NCI-H2196 treated with DMSO at 0.1 percent for 48 hours (cell line): ENCODE data around the gene FANK1.
"Not testable (repeated sequence)": the region's sequence is repeated elsewhere in the genome, so short reads cannot be mapped to it uniquely, and the experiment has no call there.

Experiments
- DNase-seq: peaks from one replicate; lab custom pipeline; 2025; ENCODE audit not compliant: unreplicated experiment; lab: John Stamatoyannopoulos, UW

Gene FANK1

DNA sequence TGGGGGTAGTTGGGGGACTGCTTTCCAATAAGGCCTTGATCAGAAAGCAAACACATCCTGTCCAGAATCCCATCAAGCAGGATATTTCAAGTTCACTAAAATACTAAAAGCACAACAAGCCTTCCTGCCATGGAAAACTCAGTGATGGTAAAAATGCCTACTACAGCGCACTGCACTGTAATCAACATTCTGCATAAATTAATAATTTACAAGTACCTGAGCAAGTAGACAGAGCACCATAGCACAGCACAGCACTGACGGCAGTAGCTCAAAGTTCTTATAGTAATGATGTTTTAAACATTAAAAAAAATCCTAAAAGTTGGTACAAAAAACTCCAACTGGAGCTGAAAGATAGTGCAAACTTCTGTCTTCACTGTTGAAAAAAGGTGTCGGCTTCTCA lies 120.5 kb downstream of the FANK1 start:
- no peak for DNase-seq

DNA sequence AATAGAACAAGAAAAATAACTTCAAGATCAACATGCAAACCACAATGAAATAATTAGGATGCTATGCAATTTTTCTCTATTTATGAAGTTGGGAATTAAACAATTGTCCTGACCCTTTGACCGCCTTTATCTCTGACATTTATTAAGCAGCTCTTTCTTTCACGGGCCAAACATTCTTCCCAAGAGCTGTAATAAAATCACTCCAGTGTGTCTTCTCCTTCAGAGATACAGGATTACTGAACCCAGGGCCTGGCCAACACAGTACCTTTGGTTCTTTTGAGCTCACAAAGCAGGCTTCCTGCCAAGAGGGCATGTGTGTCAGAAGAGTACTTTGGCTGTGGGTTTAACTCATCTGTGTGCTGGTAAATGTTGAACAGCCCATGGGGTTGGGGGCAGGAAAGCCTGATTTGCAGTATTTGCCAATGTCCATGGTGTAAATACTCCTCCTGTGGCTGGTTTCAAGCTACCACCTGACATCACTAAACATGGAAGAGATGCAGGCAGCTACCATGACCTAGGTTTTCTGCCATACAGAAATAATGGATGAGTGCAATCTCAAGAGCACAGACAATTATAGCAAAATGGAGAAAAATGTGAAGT lies 121.7 kb downstream of the FANK1 start:
- DNase-seq = no peak

DNA sequence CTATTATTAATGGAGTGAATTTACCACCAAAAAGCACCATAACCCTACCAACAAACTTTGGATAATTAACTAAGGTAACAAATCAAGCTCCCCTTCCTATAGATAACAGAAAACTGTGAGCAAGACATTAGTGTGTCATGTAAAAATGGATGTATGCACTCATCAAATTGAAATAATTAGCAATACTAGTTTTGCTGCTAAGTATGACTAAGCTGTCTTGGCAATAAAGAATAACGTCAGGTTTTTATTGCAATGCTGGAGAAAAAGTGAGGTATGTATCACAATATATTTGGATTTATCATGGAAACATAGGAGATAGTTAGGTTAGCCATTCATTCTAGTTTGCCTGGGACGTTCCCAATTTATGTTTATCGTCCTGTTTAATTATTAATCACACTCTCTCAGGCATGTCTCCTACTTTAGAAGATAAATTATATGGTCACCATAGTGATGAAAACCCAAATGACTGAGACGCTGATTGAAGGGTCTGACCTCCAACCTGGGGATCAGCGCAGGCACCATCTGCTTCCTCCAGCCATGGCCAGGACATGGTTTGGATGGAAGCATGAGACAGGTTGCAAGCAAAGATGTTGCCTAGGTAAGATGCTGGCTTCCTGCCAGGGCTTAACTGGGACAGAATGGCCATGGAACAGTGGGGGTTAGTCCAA lies 125.6 kb downstream of the FANK1 start:
- no peak for DNase-seq

DNA sequence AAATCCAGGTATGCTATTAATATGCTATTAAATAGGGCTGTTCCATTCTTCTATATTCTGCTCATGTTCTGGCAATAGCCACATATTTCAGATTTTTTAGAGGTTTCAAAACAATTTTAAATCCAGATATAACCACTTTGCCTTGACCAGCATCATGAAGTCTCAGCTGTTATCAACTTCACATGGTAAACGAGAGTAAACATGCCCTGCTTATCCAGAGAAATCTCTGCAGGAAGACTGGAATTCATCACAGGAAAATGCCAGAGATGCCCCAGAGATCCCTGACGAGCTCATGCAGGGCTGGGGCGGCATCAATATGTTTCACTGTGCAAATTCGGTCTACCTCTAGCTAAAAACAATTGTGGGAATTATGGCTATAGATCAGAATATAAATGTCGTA lies 126.5 kb downstream of the FANK1 start:
- no peak for DNase-seq

- no peak for DNase-seq
These were observed 131.3 kb downstream of the FANK1 start for GRCh38 chr10:126027692-126028091.

DNA sequence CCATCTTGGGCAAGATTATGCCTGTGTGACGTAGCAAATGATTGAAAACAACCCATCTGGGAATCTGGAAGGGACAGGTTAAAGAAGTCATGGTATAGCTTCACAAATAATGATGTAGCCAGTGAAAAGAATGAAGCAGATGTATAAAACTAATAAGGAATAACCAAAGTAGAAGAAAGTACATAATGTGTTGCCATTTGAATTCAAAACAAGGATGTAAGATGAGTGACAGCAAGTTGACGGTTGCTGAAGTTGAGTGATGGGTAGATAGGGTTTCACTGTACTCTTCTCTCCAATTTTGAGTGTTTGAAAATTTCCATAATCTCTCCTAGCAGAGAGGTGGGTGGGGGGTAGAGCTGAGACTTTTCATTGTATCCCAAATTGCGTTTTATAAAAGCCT lies 133.6 kb downstream of the FANK1 start:
- DNase-seq = no peak

DNA sequence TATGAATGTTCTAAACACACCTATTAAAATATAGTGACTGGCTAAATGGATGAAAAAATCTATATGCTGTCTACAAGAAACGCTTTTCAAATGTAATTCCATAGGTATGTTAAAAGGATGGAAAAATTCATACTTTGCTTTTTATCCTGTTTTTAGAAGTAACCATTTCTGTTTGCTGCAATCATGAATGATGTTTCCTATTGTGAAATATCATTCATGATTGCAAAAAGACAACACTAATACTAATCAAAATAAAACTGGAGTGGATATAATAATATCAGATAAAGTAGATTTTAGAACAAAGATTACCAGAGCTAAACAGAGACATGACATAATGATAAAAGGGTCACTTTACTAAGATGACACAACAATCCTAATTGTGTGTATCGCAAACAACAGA lies 138.2 kb downstream of the FANK1 start:
- DNase-seq = no peak

- no peak for DNase-seq
These were observed 140.2 kb downstream of the FANK1 start for GRCh38 chr10:126036515-126036914.

DNA sequence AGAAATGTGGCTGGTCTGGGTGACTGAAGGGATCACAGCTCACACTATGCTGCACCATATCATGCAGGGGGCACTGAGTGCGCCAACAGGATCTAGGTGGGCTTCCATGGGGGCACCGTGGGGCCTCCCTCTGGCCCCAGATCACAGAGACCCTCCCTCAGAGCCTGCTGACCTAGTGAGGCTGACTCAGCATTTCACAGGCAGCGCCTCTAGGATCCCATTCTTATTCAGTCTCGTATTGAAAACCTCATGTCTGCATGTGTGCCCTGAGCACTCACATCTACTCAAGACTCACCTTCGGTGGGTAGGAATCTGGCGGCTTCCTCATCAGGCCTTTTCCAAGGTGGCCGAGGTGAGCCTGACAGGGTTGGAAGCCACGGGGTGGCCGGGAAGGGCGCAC lies 141.6 kb downstream of the FANK1 start:
- no peak for DNase-seq

- DNase-seq = no peak
These were observed 144.8 kb downstream of the FANK1 start for GRCh38 chr10:126041117-126041516.

DNA sequence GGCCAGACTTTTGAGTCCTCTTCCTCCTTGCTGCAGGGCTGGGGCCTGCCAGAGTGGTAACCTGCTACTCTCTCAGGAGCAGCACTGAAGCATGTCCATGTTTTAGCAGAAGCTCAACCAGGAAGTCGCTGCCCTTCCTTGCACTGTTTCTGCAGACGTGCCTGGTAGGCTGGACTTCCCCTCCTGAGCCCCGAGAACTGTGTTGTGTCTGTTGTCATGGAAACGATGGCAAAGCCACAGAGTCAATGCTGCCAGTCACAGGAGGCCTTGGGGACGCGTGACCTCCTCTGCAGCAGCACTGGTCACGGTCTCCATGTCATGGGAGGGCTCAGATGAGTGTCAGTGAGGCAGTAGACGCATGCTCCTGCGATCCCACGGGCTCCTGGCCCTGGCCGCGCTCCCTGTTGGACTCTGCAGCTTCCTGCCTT lies 145.5 kb downstream of the FANK1 start:
- DNase-seq = peak; percentile 5

GRCh38 chr10:126042354-126042753 lies 146.0 kb downstream of the FANK1 start:
- DNase-seq = no peak

- no peak for DNase-seq
These were observed 146.5 kb downstream of the FANK1 start for GRCh38 chr10:126042906-126043305.

DNA sequence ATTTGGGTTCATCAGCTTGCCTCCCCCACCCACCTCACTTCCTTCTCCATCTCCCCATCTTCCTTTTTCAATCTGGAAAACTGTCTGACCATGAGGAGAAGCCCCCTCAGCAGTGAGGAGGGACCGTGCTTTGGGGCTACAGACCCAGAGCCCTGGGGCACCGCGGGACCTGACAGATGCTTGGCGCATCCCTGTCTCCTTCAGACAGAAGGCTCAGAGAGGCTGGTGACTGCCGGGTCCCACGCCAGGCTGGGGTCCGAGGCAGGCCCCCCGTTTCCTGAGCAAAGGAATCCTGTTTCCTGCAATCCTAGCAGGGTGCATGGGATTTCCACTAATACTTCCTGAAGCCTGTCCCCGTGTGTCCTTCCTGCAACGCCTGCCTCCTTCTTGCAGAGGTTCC lies 147.0 kb downstream of the FANK1 start:
- no peak for DNase-seq

- DNase-seq = no peak
These were observed 149.5 kb downstream of the FANK1 start for GRCh38 chr10:126045861-126046260.

DNA sequence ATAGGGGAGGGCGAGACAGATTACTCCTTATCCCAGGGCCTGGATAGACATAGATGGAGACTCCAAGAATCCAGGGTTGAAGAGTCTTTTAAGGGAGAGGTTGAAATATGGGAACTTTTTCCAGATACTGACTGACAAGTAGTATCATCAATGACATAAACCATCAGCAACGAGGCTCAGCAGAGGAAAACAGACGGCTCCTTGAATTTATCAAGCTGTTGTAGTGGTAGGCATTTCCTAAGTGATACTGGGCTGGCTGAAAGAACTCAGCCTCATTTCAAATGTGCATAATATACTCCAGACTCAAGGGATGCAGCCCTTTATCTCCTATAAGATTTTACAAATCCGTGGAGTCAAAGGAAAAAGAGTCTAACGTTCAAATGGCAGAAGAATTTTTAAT lies 150.5 kb downstream of the FANK1 start:
- DNase-seq = no peak

DNA sequence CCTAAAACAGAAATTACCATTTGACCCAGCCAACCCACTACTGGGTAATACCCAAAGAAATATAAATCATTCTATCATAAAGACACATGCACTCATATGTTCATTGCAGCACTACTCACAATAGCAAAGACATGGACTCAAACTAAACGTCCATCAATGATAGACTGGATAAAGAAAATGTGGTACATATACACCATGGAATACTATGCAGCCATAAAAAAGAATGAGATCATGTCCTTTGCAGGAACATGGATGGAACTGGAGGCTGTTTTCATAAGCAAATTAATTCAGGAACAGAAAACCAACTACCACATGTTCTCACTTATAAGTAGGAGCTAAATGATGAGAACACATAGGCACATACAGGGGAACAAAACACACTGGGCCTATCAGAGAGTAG lies 151.4 kb downstream of the FANK1 start:
- DNase-seq = not testable (repeated sequence)

- DNase-seq = no peak
These were observed 153.7 kb downstream of the FANK1 start for GRCh38 chr10:126049759-126050700.

GRCh38 chr10:126052171-126052570 lies 155.8 kb downstream of the FANK1 start:
- DNase-seq = no peak

GRCh38 chr10:126054191-126054590 lies 157.8 kb downstream of the FANK1 start:
- DNase-seq = no peak

DNA sequence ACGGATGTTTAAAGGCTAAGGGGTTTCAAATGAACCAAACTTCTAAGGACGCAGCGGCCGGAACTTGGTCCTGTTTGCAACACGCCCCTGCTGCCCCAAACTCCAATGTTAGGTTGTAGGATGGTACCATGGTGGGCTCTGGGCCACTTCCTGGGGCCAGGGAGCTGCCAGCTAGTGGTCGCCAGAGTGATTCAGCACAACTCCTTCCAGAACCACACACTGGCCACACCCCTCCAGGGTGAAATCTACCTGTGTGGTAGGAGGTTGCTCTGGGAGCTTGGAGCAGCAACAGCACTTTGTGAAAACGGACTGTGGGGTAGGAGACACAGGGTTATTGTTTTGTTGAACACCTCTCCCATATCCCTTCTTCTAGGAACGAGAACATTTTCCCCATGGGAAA lies 161.1 kb downstream of the FANK1 start:
- DNase-seq = no peak

DNA sequence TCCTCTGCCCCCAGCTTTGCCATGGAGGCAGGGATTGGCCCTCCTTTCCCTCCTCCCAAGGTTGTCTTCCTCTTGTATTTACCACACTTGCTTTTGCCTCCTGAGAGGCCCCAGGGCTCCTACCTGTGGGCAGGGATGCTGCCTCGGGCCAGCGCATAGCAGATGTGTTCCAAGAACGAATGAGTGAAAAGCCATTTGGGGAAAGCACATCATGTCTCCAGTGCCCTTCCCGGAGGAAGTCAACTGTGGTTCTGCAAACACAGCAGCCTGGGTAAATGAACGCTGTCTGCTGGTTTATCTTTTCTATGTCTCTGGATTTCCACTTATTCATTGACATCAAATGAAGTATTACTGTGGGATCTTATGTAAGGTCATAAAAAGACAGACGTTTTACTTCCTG lies 161.7 kb downstream of the FANK1 start:
- DNase-seq = no peak
